NT2/D1 (cell line): ENCODE measurements around the gene MOGAT3.

Experiments used
- DNase-seq: peaks from one replicate; pipeline ENCODE4 v3.0.0-alpha.2; 2011; ENCODE audit warnings: low read depth, low spot score
- H3K27me3 ChIP-seq: 2 replicates; pipeline ENCODE4 v1.6.0; 2011; ENCODE audit warnings: mild to moderate bottlenecking; ENCODE audit not compliant: insufficient read length, insufficient read depth
- H3K36me3 ChIP-seq: 2 replicates; pipeline ENCODE4 v1.6.1; 2011; ENCODE audit warnings: mild to moderate bottlenecking, low read length, mixed read lengths; ENCODE audit not compliant: insufficient read depth, insufficient read length
- H3K4me1 ChIP-seq: 2 replicates; pipeline ENCODE4 v1.5.1; 2011; ENCODE audit not compliant: insufficient read depth, insufficient read length
- H3K4me3 ChIP-seq: 2 replicates; pipeline ENCODE4 v1.5.1; 2011; ENCODE audit warnings: low read depth; ENCODE audit not compliant: insufficient read length
- H3K9ac ChIP-seq: 2 replicates; pipeline ENCODE4 v1.6.0; 2011; ENCODE audit warnings: low read depth; ENCODE audit not compliant: insufficient read length
- H3K9me3 ChIP-seq: 2 replicates; pipeline ENCODE4 v1.5.1; 2011; ENCODE audit warnings: mild to moderate bottlenecking, low read length; ENCODE audit not compliant: insufficient read depth
- SUZ12 ChIP-seq: IDR thresholded peaks from 2 replicates; pipeline ENCODE4 v1.6.1; 2011; ENCODE audit not compliant: insufficient read length, insufficient read depth; ENCODE audit errors: extremely low read depth
- YY1 ChIP-seq: IDR thresholded peaks from 2 replicates; pipeline ENCODE4 v1.6.1; 2011; ENCODE audit not compliant: insufficient read length, insufficient read depth
- ZNF274 ChIP-seq: IDR thresholded peaks from 2 replicates; pipeline ENCODE4 v1.6.1; 2011; ENCODE audit warnings: mild to moderate bottlenecking, low read depth, low read length

MOGAT3 gene, protein sequence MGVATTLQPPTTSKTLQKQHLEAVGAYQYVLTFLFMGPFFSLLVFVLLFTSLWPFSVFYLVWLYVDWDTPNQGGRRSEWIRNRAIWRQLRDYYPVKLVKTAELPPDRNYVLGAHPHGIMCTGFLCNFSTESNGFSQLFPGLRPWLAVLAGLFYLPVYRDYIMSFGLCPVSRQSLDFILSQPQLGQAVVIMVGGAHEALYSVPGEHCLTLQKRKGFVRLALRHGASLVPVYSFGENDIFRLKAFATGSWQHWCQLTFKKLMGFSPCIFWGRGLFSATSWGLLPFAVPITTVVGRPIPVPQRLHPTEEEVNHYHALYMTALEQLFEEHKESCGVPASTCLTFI

DNA sequence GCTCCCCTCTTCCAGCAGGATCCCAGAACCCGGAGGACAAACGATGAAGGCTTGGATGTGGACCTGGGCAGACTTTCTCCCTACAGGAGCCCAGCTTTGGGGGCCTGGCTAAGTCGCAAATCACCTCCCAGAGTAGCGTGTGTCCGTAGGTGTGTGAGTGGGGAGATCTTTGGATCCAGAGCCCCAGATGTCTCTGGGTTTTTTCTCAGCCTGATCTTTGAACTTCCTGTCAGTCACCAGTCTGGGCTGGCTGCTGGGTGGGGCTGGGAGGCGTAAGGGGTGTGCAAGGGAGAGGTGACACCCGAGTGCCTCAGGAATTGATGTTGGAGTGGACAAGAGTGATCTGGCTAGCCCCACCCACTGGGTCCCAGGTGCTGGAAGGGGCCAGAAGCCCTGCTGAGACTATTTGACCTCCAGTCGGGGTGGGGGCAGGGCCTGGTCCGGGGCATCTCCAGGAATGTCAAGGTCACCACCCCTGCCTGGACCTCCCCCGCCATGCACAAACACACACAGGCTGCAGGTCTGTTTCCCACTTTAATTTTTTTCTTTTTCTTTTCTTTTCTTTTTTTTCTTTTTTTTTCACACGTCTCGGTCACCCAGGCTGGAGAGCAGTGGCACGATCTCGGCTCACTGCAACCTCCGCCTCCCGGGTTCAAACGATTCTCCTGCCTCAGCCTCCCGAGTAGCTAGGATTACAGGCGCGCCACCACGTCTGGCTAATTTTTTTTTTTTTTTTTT lies at the start of gene MOGAT3:
Gene MOGAT3, minus strand, starts transcription at position 175 of the 738 bp plus-strand sequence. CDS start 182 bp downstream, outside the sequence.
- H3K27me3 ChIP-seq: no peaks in the 10 kb centered on the region
- H3K4me3 ChIP-seq: no peak within 1 kb of the TSS
- DNase-seq: no peak
- H3K9me3 ChIP-seq: no peaks in the 10 kb centered on the region
- peaks cover 4% of the 10 kb centered on the region for H3K36me3 ChIP-seq
- H3K4me1 ChIP-seq: peaks cover 2% of the 10 kb centered on the region
- peak within 1 kb of the TSS; percentile 45 for H3K9ac ChIP-seq
- TF ChIP-seq YY1 (no peak), SUZ12 (no peak), ZNF274 (no peak)

DNA sequence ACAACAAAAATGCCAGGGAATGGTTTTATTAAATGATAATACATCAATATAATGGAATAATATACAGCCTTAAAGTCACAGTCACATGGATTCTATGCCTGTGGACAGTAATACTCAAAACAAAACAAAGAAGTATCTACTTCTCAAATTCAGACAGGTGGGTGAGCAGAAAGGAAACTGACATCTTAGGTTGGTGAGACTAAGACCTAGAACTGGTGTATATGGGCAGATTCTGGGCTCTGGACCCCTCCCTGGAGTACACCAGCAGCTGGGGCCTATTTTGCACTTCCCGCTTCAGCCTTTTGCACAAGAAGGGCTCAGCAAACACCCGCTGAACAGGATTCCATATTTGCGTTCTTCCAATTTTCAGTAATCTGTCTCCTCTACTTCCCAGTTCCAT lies 49.5 kb upstream of the MOGAT3 start:
- no peak for TF ChIP-seq ZNF274
- no peak for TF ChIP-seq SUZ12
- no peak for TF ChIP-seq YY1
- no peaks in the 10 kb centered on the region for H3K9me3 ChIP-seq
- DNase-seq: no peak
- H3K9ac ChIP-seq: no peak overlapping the region
- H3K4me1 ChIP-seq: peaks cover 3% of the 10 kb centered on the region
- H3K36me3 ChIP-seq: peaks cover 30% of the 10 kb centered on the region
- H3K4me3 ChIP-seq: no peak overlapping the region
- no peaks in the 10 kb centered on the region for H3K27me3 ChIP-seq

DNA sequence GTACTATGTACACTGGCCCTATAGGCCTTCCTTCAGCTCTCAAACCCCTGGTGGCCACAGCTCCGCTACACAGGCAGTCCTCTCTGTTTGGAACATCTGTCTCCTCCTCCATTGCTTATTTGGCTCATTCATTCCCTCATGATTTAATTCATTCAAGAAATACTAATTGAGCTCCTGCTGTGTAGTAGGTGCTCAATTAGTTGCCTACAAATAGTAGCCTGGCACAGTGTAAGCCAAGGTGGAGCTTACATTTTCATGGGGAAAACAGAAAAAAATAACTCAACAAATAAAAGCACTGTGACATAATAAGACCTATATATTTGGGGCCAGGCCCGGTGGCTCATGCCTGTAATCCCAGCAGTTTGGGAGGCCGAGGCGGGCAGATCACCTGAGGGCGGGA lies 47.4 kb upstream of the MOGAT3 start:
- Histone ChIP-seq H3K9me3 (no peaks in the 10 kb centered on the region), H3K4me1 (peaks cover 3% of the 10 kb centered on the region), H3K36me3 (peaks cover 37% of the 10 kb centered on the region), H3K27me3 (no peaks in the 10 kb centered on the region), H3K9ac (no peak overlapping the region), H3K4me3 (no peak overlapping the region)
- no peak for DNase-seq
- no peak for TF ChIP-seq ZNF274
- TF ChIP-seq SUZ12: no peak

DNA sequence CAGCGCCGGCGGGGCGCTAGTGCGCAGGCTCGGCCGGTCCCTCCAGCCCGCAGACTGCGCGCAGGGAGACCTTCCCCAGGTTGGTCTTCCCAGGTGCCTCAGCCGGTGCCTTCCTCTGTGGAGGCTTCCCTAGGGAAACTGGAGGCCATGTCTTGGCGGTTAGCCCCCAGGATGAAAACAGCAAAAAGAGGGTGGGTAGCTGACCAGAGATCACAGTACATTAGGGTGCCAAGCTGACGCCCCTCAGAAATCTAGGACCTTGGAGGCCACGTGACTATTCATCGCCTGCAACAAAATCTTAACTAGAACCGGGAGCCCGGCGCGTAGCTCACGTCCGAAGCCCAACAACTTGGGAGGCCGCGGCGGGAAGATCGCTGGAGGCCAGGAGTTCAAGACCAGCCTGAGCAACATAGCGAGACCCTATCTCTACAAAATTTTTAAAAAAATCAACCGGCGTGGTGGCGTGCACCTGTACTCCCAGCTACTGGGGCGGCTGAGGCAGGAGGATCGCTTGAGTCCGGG lies 44.4 kb upstream of the MOGAT3 start:
- H3K9ac ChIP-seq: peak overlapping the region; percentile 97
- peaks cover 47% of the 10 kb centered on the region for H3K36me3 ChIP-seq
- H3K4me1 ChIP-seq: peaks cover 3% of the 10 kb centered on the region
- no peaks in the 10 kb centered on the region for H3K27me3 ChIP-seq
- H3K9me3 ChIP-seq: no peaks in the 10 kb centered on the region
- no peak for DNase-seq
- TF ChIP-seq YY1: no peak
- no peak for TF ChIP-seq SUZ12
- no peak for TF ChIP-seq ZNF274
- peak overlapping the region; percentile 98 for H3K4me3 ChIP-seq

DNA sequence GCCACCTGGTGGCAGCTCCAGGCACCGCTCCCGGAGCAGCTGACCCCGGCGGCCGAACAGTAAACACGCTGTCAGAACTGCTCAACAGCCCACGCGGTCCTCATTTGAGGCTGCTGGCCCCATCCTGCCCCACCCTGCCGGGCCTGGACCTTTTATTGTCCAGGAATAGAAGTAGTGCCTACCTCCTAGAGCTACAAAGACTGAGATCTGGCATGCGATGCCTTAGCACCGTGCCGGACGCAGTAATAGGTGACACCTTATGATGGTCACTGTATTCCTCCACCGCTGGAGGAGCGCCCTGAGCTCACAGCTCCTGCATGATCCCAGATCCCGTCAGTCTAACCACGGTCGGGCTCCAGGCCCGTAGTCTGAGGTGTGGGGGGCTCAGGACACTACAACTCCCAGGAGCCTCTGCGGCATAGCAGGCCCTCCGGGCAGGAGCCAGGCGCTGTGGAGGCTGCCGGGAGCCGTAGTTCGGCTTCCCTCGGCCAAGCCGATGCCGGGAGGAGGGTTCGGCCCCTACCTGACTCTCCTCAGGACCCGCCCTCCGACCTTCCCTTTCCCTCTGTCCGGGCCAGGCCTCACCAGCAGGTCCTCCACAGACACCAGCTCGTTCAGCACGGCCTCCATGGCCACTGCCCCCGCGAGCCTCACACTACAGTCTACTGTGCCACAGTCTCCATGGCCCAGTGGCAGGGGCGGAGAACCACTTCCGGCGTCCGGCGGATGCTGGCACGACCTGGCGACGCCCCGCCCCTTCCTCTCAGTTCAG lies 43.7 kb upstream of the MOGAT3 start, which contains the start of gene FIS1:
Gene FIS1, minus strand, starts transcription at position 707 of the 772 bp plus-strand sequence. Its CDS starts 77 bp downstream, at position 630.
- TF ChIP-seq ZNF274 (no peak), SUZ12 (no peak), YY1 (no peak)
- peaks cover 3% of the 10 kb centered on the region for H3K4me1 ChIP-seq
- H3K9me3 ChIP-seq: no peaks in the 10 kb centered on the region
- peak within 1 kb of the TSS; percentile 98 for H3K4me3 ChIP-seq
- peak within 1 kb of the TSS; percentile 97 for H3K9ac ChIP-seq
- H3K27me3 ChIP-seq: no peaks in the 10 kb centered on the region
- H3K36me3 ChIP-seq: peaks cover 52% of the 10 kb centered on the region
- peak; percentile 93 for DNase-seq

DNA sequence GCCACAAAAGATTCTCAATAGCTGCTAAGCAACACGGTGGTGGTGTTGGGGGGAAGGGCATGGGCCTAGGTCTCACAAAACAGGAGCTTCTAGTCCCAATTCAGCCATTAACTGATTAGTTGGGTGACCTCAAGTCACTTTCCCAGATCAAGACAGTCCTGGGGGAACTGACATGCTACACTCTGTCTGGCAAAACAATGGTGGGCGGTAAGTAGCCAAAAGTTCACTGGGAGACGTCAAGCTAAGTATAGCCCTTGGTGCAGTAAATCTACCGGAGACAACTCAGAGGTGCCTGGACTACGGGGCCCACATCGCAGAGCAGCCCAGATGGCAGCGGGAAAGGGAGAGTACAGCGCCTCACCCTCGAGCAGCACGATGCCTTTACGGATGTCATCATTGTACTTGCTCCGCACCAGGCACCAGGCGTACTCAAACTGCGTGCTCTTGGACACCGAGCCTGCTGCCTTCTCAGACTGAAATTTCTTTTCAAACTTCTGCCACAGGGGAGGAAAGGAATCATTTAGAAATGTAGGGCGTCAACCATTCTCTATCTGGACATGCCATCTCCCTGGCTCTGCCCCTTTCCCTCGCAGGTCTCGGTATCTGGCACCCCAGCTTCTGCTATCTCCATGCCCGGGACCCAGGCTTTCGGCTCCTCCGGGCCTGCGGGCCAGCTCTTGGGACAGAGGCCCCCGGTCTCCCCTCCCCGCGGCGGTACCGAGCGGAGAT lies 43.0 kb upstream of the MOGAT3 start:
- Histone ChIP-seq H3K36me3 (peaks cover 51% of the 10 kb centered on the region), H3K27me3 (no peaks in the 10 kb centered on the region), H3K9ac (peak overlapping the region; percentile 97), H3K4me1 (peaks cover 7% of the 10 kb centered on the region), H3K4me3 (peak overlapping the region; percentile 98), H3K9me3 (no peaks in the 10 kb centered on the region)
- TF ChIP-seq SUZ12 (no peak), YY1 (no peak), ZNF274 (no peak)
- no peak for DNase-seq
